Prostate gland (tissue), 2 donors: ENCODE measurements around the gene AFAP1. TPM values are rescaled to one million over a fixed set of nuclear protein-coding genes. Genes with fewer than 3 reads are reported as not detected.

Experiments
- DNase-seq: peaks from one replicate; pipeline ENCODE4 v3.0.0-alpha.2; 2019; ENCODE audit warnings: low spot score
- H3K27ac ChIP-seq, 2 donors: fragments of 200-600 bp; sonication (generic); 2 replicates each; pipeline ENCODE4 v1.5.1; 2017 to 2019
- H3K27me3 ChIP-seq: fragments of 200-600 bp; sonication (generic); replicated peaks from 2 replicates; pipeline ENCODE4 v1.5.1; 2019; ENCODE audit not compliant: insufficient read depth
- H3K36me3 ChIP-seq, 2 donors: fragments of 200-600 bp; sonication (generic); 1 replicate in 1 of 2; 2 replicates in 1 of 2; pipeline versions ENCODE4 v1.5.1 to v1.8.1; 2017 to 2019
- H3K4me1 ChIP-seq: fragments of 200-600 bp; sonication (generic); replicated peaks from 2 replicates; pipeline ENCODE4 v1.5.1; 2019
- H3K4me3 ChIP-seq, 2 donors: fragments of 200-600 bp; sonication (generic); 2 replicates each; pipeline ENCODE4 v1.5.1; 2017 to 2019
- H3K9me3 ChIP-seq: fragments of 200-600 bp; sonication (generic); 2 replicates; pipeline ENCODE4 v1.5.1; 2017
- POLR2A ChIP-seq: fragments of 450-650 bp; IDR thresholded peaks from one replicate; pipeline ENCODE4 v1.6.1; 2016; ENCODE audit warnings: antibody characterized with exemption, mild to moderate bottlenecking
- POLR2AphosphoS5 ChIP-seq: sonication (generic); formaldehyde crosslinking; IDR thresholded peaks from one replicate; pipeline ENCODE4 v1.6.1; 2017; ENCODE audit warnings: antibody characterized with exemption
- WGBS: methylation state at CpG from one replicate; pipeline ENCODE4 v1.1.5; 2018; 5-methylcytosine and 5-hydroxymethylcytosine counted together
- intact Hi-C: fragments of 100-400 bp; cut with DNase I; formaldehyde crosslinking; loops from one replicate; pipeline ENCODE4 v1.14.2; 2022
- total RNA-seq, 2 donors: library from RNA; depleted of rRNA; stranded (reverse); fragments of >200 nt; gene quantifications; one replicate each; pipeline ENCODE4 v1.1.0, GENCODE V29; 2016
- TF ChIP-seq, protein P1 (sequence below), 4 experiments: fragments of 200-600 bp in 2 of 4; fragments of 450-650 bp in 2 of 4; sonication (generic) in 2 of 4; IDR thresholded peaks; 1 replicate in 3 of 4; 2 replicates in 1 of 4; pipeline ENCODE4 v1.5.1; 2016 to 2019; ENCODE audit warnings: antibody characterized with exemption in 4 of 4, mild to moderate bottlenecking in 2 of 4, moderate library complexity in 2 of 4

AFAP1 gene
- total RNA-seq, 2 donors from 2014 or later, result 17.5 to 19.8 TPM

DNA sequence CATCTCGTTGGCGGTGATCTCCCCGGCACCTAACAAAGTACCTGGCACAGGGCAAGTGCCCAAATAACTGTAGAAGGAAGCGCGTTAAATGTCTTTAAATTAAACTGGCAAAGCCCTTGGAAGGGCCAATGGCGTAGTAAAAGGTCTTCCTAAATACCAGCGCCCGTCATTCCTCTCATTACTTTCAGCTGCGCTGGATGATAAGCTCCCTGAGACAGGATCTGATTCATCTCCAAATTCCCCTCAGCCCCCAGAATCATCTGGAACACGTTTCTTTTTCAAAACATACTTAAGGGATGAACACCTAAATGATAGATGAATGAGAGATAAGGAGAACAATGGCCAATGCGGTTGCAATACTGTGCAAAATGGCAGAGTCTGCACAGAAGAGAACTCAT lies 95.1 kb downstream of the AFAP1 start:
- Histone ChIP-seq H3K4me1 (no peaks in the 10 kb centered on the region), H3K36me3 (no peaks in the 10 kb centered on the region), H3K27ac (no peak overlapping the region), H3K27me3 (no peaks in the 10 kb centered on the region), H3K4me3 (no peak overlapping the region), H3K9me3 (no peaks in the 10 kb centered on the region)
- TF ChIP-seq, protein P1, sequence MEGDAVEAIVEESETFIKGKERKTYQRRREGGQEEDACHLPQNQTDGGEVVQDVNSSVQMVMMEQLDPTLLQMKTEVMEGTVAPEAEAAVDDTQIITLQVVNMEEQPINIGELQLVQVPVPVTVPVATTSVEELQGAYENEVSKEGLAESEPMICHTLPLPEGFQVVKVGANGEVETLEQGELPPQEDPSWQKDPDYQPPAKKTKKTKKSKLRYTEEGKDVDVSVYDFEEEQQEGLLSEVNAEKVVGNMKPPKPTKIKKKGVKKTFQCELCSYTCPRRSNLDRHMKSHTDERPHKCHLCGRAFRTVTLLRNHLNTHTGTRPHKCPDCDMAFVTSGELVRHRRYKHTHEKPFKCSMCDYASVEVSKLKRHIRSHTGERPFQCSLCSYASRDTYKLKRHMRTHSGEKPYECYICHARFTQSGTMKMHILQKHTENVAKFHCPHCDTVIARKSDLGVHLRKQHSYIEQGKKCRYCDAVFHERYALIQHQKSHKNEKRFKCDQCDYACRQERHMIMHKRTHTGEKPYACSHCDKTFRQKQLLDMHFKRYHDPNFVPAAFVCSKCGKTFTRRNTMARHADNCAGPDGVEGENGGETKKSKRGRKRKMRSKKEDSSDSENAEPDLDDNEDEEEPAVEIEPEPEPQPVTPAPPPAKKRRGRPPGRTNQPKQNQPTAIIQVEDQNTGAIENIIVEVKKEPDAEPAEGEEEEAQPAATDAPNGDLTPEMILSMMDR (IDR thresholded peaks at IDR 0.05), result no peak
- TF ChIP-seq POLR2A (no peak), POLR2AphosphoS5 (no peak)
- no peak for DNase-seq
- intact Hi-C loops, result no loop called here
- WGBS, result 82% methylated on average over 11 of the region's 11 CpGs

- 57% methylated on average over 11 of the region's 11 CpGs for WGBS
- Histone ChIP-seq H3K4me3 (no peak overlapping the region), H3K27ac (no peak overlapping the region), H3K4me1 (no peaks in the 10 kb centered on the region), H3K9me3 (no peaks in the 10 kb centered on the region), H3K36me3 (no peaks in the 10 kb centered on the region), H3K27me3 (no peaks in the 10 kb centered on the region)
- intact Hi-C loops, result loop anchor here (2.0 kb wide), 1 partner anchor 37 kb away; no protein-coding TSS in a partner anchor
- TF ChIP-seq POLR2AphosphoS5, result no peak
- no peak for TF ChIP-seq POLR2A
- TF ChIP-seq, protein P1 (IDR thresholded peaks at IDR 0.05), result peak in 3 of 4 experiments; percentile 36 to 61 (median 39)
- peak; percentile 36 for DNase-seq
These were observed 95.6 kb downstream of the AFAP1 start for GRCh38 chr4:7843831-7844593.

- TF ChIP-seq POLR2A (no peak), POLR2AphosphoS5 (peak; percentile 52)
- TF ChIP-seq, protein P1 (IDR thresholded peaks at IDR 0.05), result no peak
- Histone ChIP-seq H3K27me3 (no peaks in the 10 kb centered on the region), H3K4me1 (no peaks in the 10 kb centered on the region), H3K36me3 (no peaks in the 10 kb centered on the region), H3K4me3 (no peak overlapping the region), H3K27ac (peak overlapping the region; percentile 46 to 63), H3K9me3 (no peaks in the 10 kb centered on the region)
- WGBS, result 67% methylated on average over 22 of the region's 22 CpGs
- no peak for DNase-seq
- intact Hi-C loops, result loop anchor here (2.0 kb wide), 1 partner anchor 36 kb away; no protein-coding TSS in a partner anchor
These were observed 97.0 kb downstream of the AFAP1 start for GRCh38 chr4:7842384-7843279.

DNA sequence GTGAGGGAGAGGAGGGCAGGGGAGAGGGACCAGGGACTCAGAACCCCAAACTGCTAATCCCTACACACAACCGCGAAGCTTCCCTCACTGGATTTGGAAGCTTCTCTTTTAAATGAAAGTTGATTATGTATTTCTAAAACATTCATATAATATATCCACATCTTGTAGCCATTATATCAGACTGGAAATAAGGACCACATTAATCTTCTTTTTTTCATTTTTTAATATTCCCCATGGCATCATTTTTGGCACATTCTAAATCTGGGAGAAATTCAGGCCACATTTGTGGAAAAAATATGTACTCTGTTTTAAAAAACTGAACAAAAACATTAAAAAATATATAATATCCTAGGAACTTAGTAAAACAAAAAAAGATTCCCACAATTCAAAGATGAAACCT lies 97.8 kb downstream of the AFAP1 start:
- Histone ChIP-seq H3K36me3 (no peaks in the 10 kb centered on the region), H3K4me1 (no peaks in the 10 kb centered on the region), H3K27ac (peak overlapping the region; percentile 46 to 63), H3K9me3 (no peaks in the 10 kb centered on the region), H3K4me3 (no peak overlapping the region), H3K27me3 (no peaks in the 10 kb centered on the region)
- TF ChIP-seq POLR2A, result no peak
- TF ChIP-seq POLR2AphosphoS5, result no peak
- TF ChIP-seq, protein P1 (IDR thresholded peaks at IDR 0.05), result no peak
- 92% methylated on average over 2 of the region's 2 CpGs for WGBS
- no peak for DNase-seq
- intact Hi-C loops, result loop anchor here (2.0 kb wide), 1 partner anchor 35 kb away; no protein-coding TSS in a partner anchor
